Upper lobe of left lung (tissue), 4 donors: Measurements from ENCODE around the gene KMT2E.

Experiments used
- POLR2A ChIP-seq, 4 donors: fragments of 450-650 bp; IDR thresholded peaks; one replicate each; pipeline ENCODE4 v1.5.1; 2016 to 2017; ENCODE audit warnings: antibody characterized with exemption in 4 of 4, mild to moderate bottlenecking in 2 of 4
- POLR2AphosphoS5 ChIP-seq, 2 donors: sonication (generic); formaldehyde crosslinking; IDR thresholded peaks; one replicate each; pipeline ENCODE4 v1.5.1; 2017; ENCODE audit warnings: antibody characterized with exemption in 2 of 2

DNA sequence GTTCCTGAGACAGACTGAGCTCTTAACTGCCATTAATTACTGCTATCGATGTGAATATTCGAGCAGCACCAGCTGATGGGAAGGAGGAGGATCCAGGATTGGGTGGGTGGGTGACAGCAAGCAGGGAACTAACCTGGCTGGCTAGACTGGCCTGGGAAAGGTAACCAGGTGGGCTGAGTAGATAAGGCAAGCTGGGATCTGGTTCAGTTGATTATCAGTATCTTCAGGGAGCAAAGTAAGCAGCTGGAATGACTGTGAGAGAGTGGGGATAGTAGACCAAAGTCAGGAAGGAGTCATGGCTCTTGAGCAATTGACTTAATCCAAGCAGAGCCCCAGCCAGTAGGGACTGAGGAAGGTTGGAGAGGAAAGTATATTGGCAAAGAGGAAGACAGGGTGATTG lies 46.9 kb upstream of the KMT2E start:
- TF ChIP-seq POLR2AphosphoS5 (IDR thresholded peaks at IDR 0.05) (no peak), POLR2A (IDR thresholded peaks at IDR 0.05) (no peak)
